A673 (cell line): ENCODE results near the gene NFKBIL1. TPM values are rescaled to one million over a fixed set of nuclear protein-coding genes. Genes with fewer than 3 reads are reported as not detected.
A peak's percentile ranks its signal among the peaks of the same experiment; 100 is the strongest.

Experiments used
- BruUV-seq: library from RNA; stranded (reverse); fragments of 400-500 nt; replicated peaks from 2 replicates; lab custom pipeline; 2021; lab: Mats Ljungman, UMichigan
- CTCF ChIA-PET: fragments of 300-600 bp; sonication (Branson Sonifier 250); formaldehyde crosslinking; loops from one replicate; lab custom pipeline; 2022; ENCODE audit warnings: antibody characterized with exemption; lab: Charles Lee
- POLR2A ChIA-PET: fragments of 300-600 bp; sonication (Branson Sonifier 250); formaldehyde crosslinking; loops from one replicate; lab custom pipeline; 2022; ENCODE audit warnings: antibody characterized with exemption; ENCODE audit not compliant: low non-redundant PET; lab: Charles Lee
- DNase-seq: peaks from one replicate; pipeline ENCODE4 v3.0.0-alpha.2; 2015; ENCODE audit warnings: low spot score
- H3K27ac ChIP-seq: fragments of 200-600 bp; sonication (generic); 2 replicates; pipeline ENCODE4 v1.5.1; 2016; ENCODE audit warnings: mixed run types, low read depth, mild to moderate bottlenecking, mixed read lengths, antibody characterized with exemption, low read length; ENCODE audit not compliant: poor library complexity, severe bottlenecking
- H3K27me3 ChIP-seq: fragments of 200-600 bp; sonication (generic); replicated peaks from 2 replicates; pipeline ENCODE4 v1.6.1; 2017; ENCODE audit warnings: mixed run types, low read depth, mild to moderate bottlenecking, mixed read lengths, antibody characterized with exemption, low read length; ENCODE audit not compliant: insufficient read depth, poor library complexity
- H3K36me3 ChIP-seq: fragments of 200-600 bp; sonication (generic); 2 replicates; pipeline ENCODE4 v1.6.1; 2016; ENCODE audit warnings: mixed run types, mild to moderate bottlenecking, mixed read lengths, antibody characterized with exemption, low read length; ENCODE audit not compliant: insufficient read depth, poor library complexity, severe bottlenecking
- H3K4me1 ChIP-seq: fragments of 200-600 bp; sonication (generic); 2 replicates; pipeline ENCODE4 v1.6.1; 2017; ENCODE audit warnings: mixed run types, mild to moderate bottlenecking, mixed read lengths, antibody characterized with exemption, low read length; ENCODE audit not compliant: insufficient read depth, poor library complexity, severe bottlenecking
- H3K4me3 ChIP-seq: fragments of 200-600 bp; sonication (generic); 2 replicates; pipeline ENCODE4 v1.5.1; 2016; ENCODE audit warnings: low read depth, mixed run types, mild to moderate bottlenecking, mixed read lengths, low read length; ENCODE audit not compliant: poor library complexity, severe bottlenecking
- H3K9me3 ChIP-seq: fragments of 200-600 bp; sonication (generic); 2 replicates; pipeline ENCODE4 v1.6.1; 2016; ENCODE audit warnings: mixed run types, low read depth, mild to moderate bottlenecking, mixed read lengths, antibody characterized with exemption, low read length; ENCODE audit not compliant: poor library complexity, severe bottlenecking
- CTCF ChIP-seq: fragments of 300-800, 200-600 bp; sonication (generic); conservative IDR thresholded peaks from 2 replicates; pipeline ENCODE4 v1.5.1; 2017; ENCODE audit warnings: low read depth, mild to moderate bottlenecking, antibody characterized with exemption, low read length, moderate library complexity, mixed read lengths
- EZH2 ChIP-seq: fragments of 200-600 bp; sonication (generic); IDR thresholded peaks from 2 replicates; pipeline ENCODE4 v1.6.1; 2017; ENCODE audit warnings: borderline replicate concordance, low read depth, mild to moderate bottlenecking, mixed read lengths, antibody characterized with exemption, low read length; ENCODE audit not compliant: poor library complexity, severe bottlenecking
- intact Hi-C: fragments of 100-400 bp; cut with micrococcal nuclease; formaldehyde crosslinking; loops from one replicate; pipeline ENCODE4 v1.10.0; 2022; ENCODE audit not compliant: unreplicated experiment
- total RNA-seq: library from RNA; stranded (reverse); gene quantifications from 2 replicates; pipeline ENCODE4 v1.2.3, GENCODE V29; 2021

Gene NFKBIL1
- total RNA-seq, 1 experiment from 2014 or later, result 15.7 TPM

DNA sequence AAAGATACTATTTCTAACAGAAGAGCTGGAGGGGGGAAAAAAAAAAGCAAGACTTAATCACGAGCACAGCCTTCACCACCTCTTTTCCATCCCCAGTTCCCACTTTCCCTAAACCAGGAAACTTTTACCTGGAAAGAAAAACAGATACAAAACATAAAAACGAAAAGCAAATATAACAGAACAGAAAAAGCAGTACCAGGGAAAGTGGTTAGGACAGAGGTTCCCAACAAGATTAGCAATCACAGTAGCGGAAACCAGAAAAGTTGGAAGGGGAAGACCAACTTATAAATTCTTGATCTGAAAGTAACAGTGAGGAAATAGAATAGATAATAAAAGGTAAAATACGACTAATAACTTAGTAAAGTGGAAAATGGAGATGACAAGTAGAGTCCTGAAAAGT is 6.8 kb upstream of the NFKBIL1 start:
- H3K9me3 ChIP-seq, result no peaks in the 10 kb centered on the region
- intact Hi-C loops, result loop anchor here (5.0 to 10.0 kb wide), 5 partner anchors 43 to 354 kb away; partner anchors contain the start of genes APOM, BAG6, CLIC1 and EHMT2
- peak overlapping the region; percentile 99 for H3K27ac ChIP-seq
- TF ChIP-seq EZH2, result no peak
- no peak for DNase-seq
- no TSS peak for BruUV-seq
- ChIA-PET POLR2A (no interaction called here), CTCF (no interaction called here)
- H3K27me3 ChIP-seq, result no peaks in the 10 kb centered on the region
- H3K4me3 ChIP-seq, result peak overlapping the region; percentile 87
- peaks cover 51% of the 10 kb centered on the region for H3K36me3 ChIP-seq
- H3K4me1 ChIP-seq, result peaks cover 16% of the 10 kb centered on the region

DNA sequence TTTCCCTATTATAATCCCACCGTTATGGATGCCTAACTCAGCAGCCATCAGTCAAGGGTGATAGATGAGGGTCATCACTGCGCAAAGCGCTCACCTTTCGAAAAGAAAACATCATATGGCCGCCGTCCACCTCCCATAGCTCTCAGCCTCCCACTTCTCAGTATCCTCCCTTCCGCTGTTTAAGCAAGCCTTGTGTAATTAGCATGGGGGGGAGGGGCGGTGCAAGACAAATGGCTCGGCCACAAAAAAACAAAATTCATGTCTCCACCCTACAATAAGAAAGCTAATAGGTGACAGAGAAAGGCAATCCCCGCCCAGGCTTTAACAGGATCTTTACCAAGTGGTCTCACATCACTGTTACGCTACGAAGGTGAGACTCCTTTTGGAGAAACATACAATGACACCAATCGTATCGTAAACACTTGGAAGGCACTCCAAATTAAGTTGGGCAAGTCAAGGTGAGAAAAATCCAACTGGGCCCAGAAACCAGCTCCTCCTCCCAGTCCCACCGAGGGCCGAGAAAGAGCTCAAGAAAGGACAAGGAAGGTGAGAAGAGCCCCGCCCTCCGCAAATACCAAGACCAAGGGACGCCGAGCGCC is 6.2 kb upstream of the NFKBIL1 start:
- BruUV-seq, result TSS peak; percentile 62
- TF ChIP-seq EZH2 (no peak), CTCF (no peak)
- POLR2A ChIA-PET, result interaction anchor here (0.6 to 0.8 kb wide), 5 partner anchors 44 to 569 kb away, joined by 3 to 16 read pairs (median 4); no protein-coding TSS in a partner anchor
- no peaks in the 10 kb centered on the region for H3K27me3 ChIP-seq
- CTCF ChIA-PET, result interaction anchor here (0.6 to 2.3 kb wide), 2 partner anchors 58 to 644 kb away, joined by 5 to 6 read pairs; no protein-coding TSS in a partner anchor
- no peaks in the 10 kb centered on the region for H3K9me3 ChIP-seq
- intact Hi-C loops, result loop anchor here (5.0 to 10.0 kb wide), 5 partner anchors 44 to 354 kb away; partner anchors contain the start of genes APOM, BAG6, CLIC1 and EHMT2
- peak overlapping the region; percentile 99 for H3K27ac ChIP-seq
- H3K4me1 ChIP-seq, result peaks cover 16% of the 10 kb centered on the region
- H3K4me3 ChIP-seq, result peak overlapping the region; percentile 87
- peak; percentile 66 for DNase-seq
- peaks cover 46% of the 10 kb centered on the region for H3K36me3 ChIP-seq

GRCh38 chr6:31541658-31542521 is 5.5 kb upstream of the NFKBIL1 start, which contains the start of gene DDX39B:
Gene DDX39B, minus strand, starts transcription at chr6:31542003. Its CDS starts 1,471 bp downstream, at chr6:31540532.
- H3K4me1 ChIP-seq, result peaks cover 16% of the 10 kb centered on the region
- TF ChIP-seq EZH2 (no peak), CTCF (no peak)
- peaks cover 39% of the 10 kb centered on the region for H3K36me3 ChIP-seq
- peak within 1 kb of the TSS; percentile 87 for H3K4me3 ChIP-seq
- H3K27me3 ChIP-seq, result no peaks in the 10 kb centered on the region
- intact Hi-C loops, result loop anchor here (5.0 to 10.0 kb wide), 5 partner anchors 45 to 353 kb away; partner anchors contain the start of genes APOM, BAG6, CLIC1 and EHMT2
- no peaks in the 10 kb centered on the region for H3K9me3 ChIP-seq
- CTCF ChIA-PET, result interaction anchor here (0.6 to 2.3 kb wide), 2 partner anchors 57 to 644 kb away, joined by 5 to 6 read pairs; no protein-coding TSS in a partner anchor
- POLR2A ChIA-PET, result interaction anchor here (0.6 to 0.8 kb wide), 5 partner anchors 45 to 813 kb away, joined by 3 to 4 read pairs (median 3); no protein-coding TSS in a partner anchor
- DNase-seq, result peak; percentile 99
- peak within 1 kb of the TSS; percentile 99 for H3K27ac ChIP-seq
- no TSS peak for BruUV-seq
